ENCODE measurements around the gene SMAD6.
A peak's percentile ranks its signal among the peaks of the same experiment; 100 is the strongest.

SMAD6 gene

GRCh38 chr15:66704019-66704802 is 2.2 kb downstream of the SMAD6 start:
- DNase-seq, result no peak

- DNase-seq, result no peak
Measured at GRCh38 chr15:66704803-66705153, 2.7 kb downstream of the SMAD6 start.

GRCh38 chr15:66705277-66706146 is 3.5 kb downstream of the SMAD6 start:
- DNase-seq, result no peak

- no peak for DNase-seq
Measured at GRCh38 chr15:66706225-66706732, 4.2 kb downstream of the SMAD6 start.

- no peak for DNase-seq
Measured at GRCh38 chr15:66706840-66707239, 4.8 kb downstream of the SMAD6 start.

- peak; percentile 30 for DNase-seq
Measured at GRCh38 chr15:66707310-66708082, 5.5 kb downstream of the SMAD6 start.

- DNase-seq, result no peak
Measured at GRCh38 chr15:66708389-66708788, 6.4 kb downstream of the SMAD6 start.

- no peak for DNase-seq
Measured at GRCh38 chr15:66709884-66710283, 7.8 kb downstream of the SMAD6 start.

- DNase-seq, result no peak
Measured at GRCh38 chr15:66711260-66711659, 9.2 kb downstream of the SMAD6 start.

GRCh38 chr15:66711862-66712261 is 9.8 kb downstream of the SMAD6 start:
- DNase-seq, result no peak

- no peak for DNase-seq
Measured at GRCh38 chr15:66713843-66714508, 11.9 kb downstream of the SMAD6 start.

- DNase-seq, result no peak
Measured at GRCh38 chr15:66714543-66714981, 12.5 kb downstream of the SMAD6 start.

GRCh38 chr15:66715181-66715624 is 13.2 kb downstream of the SMAD6 start:
- no peak for DNase-seq

- DNase-seq, result no peak
Measured at GRCh38 chr15:66715720-66716655, 14.0 kb downstream of the SMAD6 start.

GRCh38 chr15:66716656-66717020 is 14.6 kb downstream of the SMAD6 start:
- no peak for DNase-seq

- DNase-seq, result no peak
Measured at GRCh38 chr15:66718220-66718988, 16.4 kb downstream of the SMAD6 start.

GRCh38 chr15:66719471-66719870 is 17.4 kb downstream of the SMAD6 start:
- DNase-seq, result no peak

GRCh38 chr15:66720206-66721010 is 18.4 kb downstream of the SMAD6 start:
- DNase-seq, result no peak

- no peak for DNase-seq
Measured at GRCh38 chr15:66721020-66721419, 19.0 kb downstream of the SMAD6 start.

GRCh38 chr15:66721501-66721937 is 19.5 kb downstream of the SMAD6 start:
- DNase-seq, result no peak

Data from NCI-H146 (cell line).